GM12878 (cell line): Measurements from ENCODE around the gene PDZRN3. TPM values are rescaled to one million over a fixed set of nuclear protein-coding genes. Genes with fewer than 3 reads are reported as not detected.

Source experiments
- ATAC-seq: fragments of 200-7000 bp; cut with Tn5 transposase; 3 replicates; pipeline ENCODE4 v1.9.1; 2020; ENCODE audit warnings: mild to moderate bottlenecking, moderate library complexity
- BruUV-seq: library from RNA; stranded (reverse); fragments of 400-500 nt; replicated peaks from 2 replicates; lab custom pipeline; 2021; lab: Mats Ljungman, UMichigan
- CTCF ChIA-PET: fragments of 300-600 bp; sonication (Branson Sonifier 250); formaldehyde crosslinking; extraction: SDS; loops from one replicate; lab custom pipeline; 2021; ENCODE audit warnings: inconsistent platforms; lab: Yijun Ruan, JAX
- POLR2A ChIA-PET: fragments of 350-600 bp; formaldehyde crosslinking; extraction: SDS; loops from one replicate; lab custom pipeline; 2021; ENCODE audit warnings: inconsistent platforms; lab: Charles Lee
- RAD21 ChIA-PET: fragments of 300-600 bp; sonication (Branson Sonifier 250); formaldehyde crosslinking; loops from one replicate; lab custom pipeline; 2023; ENCODE audit warnings: antibody characterized with exemption; ENCODE audit not compliant: unreplicated experiment; lab: Charles Lee
- SMC1A ChIA-PET: fragments of 300-600 bp; sonication (Branson Sonifier 250); formaldehyde crosslinking; loops from one replicate; lab custom pipeline; 2023; ENCODE audit not compliant: unreplicated experiment, uncharacterized antibody; lab: Charles Lee
- DNase-seq: peaks from one replicate; pipeline ENCODE4 v3.0.0-alpha.2; 2011; ENCODE audit warnings: low read depth, low spot score
- FAIRE-seq: peaks from 3 replicates; lab custom pipeline; 2011; peaks lifted over from hg19 to GRCh38; lab: Jason Lieb, UNC
- H2AFZ ChIP-seq: 2 replicates; pipeline ENCODE4 v1.6.0; 2011; ENCODE audit warnings: low read depth, low read length, control low read depth; ENCODE audit not compliant: control insufficient read depth
- H3K27ac ChIP-seq: 2 replicates; pipeline ENCODE4 v1.5.1; 2011; ENCODE audit warnings: control low read depth; ENCODE audit not compliant: control insufficient read depth, insufficient read depth
- H3K27me3 ChIP-seq, 2 experiments: replicated peaks in 1 of 2; 2 replicates each; pipeline versions ENCODE4 v1.6.0 to v1.6.1; 2011; ENCODE audit warnings: low read length in 1 of 2; ENCODE audit not compliant: control insufficient read depth in 2 of 2, insufficient read depth in 2 of 2
- H3K36me3 ChIP-seq, 2 experiments: 2 replicates each; pipeline ENCODE4 v1.5.1; 2011; ENCODE audit warnings: low read length in 1 of 2; ENCODE audit not compliant: control insufficient read depth in 2 of 2, insufficient read depth in 2 of 2
- H3K4me1 ChIP-seq: 2 replicates; pipeline ENCODE4 v1.6.1; 2011; ENCODE audit warnings: mild to moderate bottlenecking, low read length, moderate library complexity, mixed read lengths; ENCODE audit not compliant: control insufficient read depth, insufficient read depth
- H3K4me2 ChIP-seq: 2 replicates; pipeline ENCODE4 v1.6.0; 2011; ENCODE audit warnings: control low read depth; ENCODE audit not compliant: control insufficient read depth, insufficient read depth
- H3K4me3 ChIP-seq: fragments of 200-600 bp; sonication (generic); 2 replicates; pipeline ENCODE4 v1.5.1; 2016
- H3K79me2 ChIP-seq: 2 replicates; pipeline ENCODE4 v1.6.0; 2011; ENCODE audit warnings: low read length; ENCODE audit not compliant: control insufficient read depth, insufficient read depth
- H3K9ac ChIP-seq: 2 replicates; pipeline ENCODE4 v1.8.0; 2011; ENCODE audit warnings: low read length, control low read depth, mixed read lengths; ENCODE audit not compliant: control insufficient read depth, insufficient read depth
- H3K9me3 ChIP-seq: replicated peaks from 3 replicates; pipeline ENCODE4 v1.5.1; 2011; ENCODE audit warnings: mild to moderate bottlenecking, low read length; ENCODE audit not compliant: control insufficient read depth, insufficient read depth
- H4K20me1 ChIP-seq: 2 replicates; pipeline ENCODE4 v1.6.0; 2011; ENCODE audit not compliant: control insufficient read depth, insufficient read depth
- BHLHE40 ChIP-seq, 2 experiments: fragments of 450-650 bp in 1 of 2; IDR thresholded peaks; 2 replicates each; pipeline ENCODE4 v1.6.1; 2011 to 2017; ENCODE audit warnings: low read depth in 2 of 2, borderline replicate concordance in 1 of 2, improper control_type of control experiment in 1 of 2, low read length in 1 of 2, mild to moderate bottlenecking in 1 of 2
- ESRRA ChIP-seq: IDR thresholded peaks from 2 replicates; pipeline ENCODE4 v1.6.1; 2012; ENCODE audit warnings: mild to moderate bottlenecking, low read length, improper control_type of control experiment
- IRF5 ChIP-seq: fragments of 450-650 bp; IDR thresholded peaks from 2 replicates; pipeline ENCODE4 v1.6.1; 2017; ENCODE audit warnings: borderline replicate concordance
- PAX8 ChIP-seq: fragments of 450-650 bp; IDR thresholded peaks from 2 replicates; pipeline ENCODE4 v1.6.1; 2017; ENCODE audit warnings: mild to moderate bottlenecking, moderate library complexity
- SMARCA5 ChIP-seq: fragments of 450-650 bp; IDR thresholded peaks from 2 replicates; pipeline ENCODE4 v1.6.1; 2017; ENCODE audit warnings: mild to moderate bottlenecking
- ZNF592 ChIP-seq: fragments of 450-650 bp; IDR thresholded peaks from 2 replicates; pipeline ENCODE4 v1.6.1; 2017; ENCODE audit warnings: mild to moderate bottlenecking, moderate library complexity
- WGBS: methylation state at CpG from one replicate; pipeline ENCODE4 v1.1.6; 2016; ENCODE audit warnings: low lambda C conversion rate; ENCODE audit not compliant: insufficient replicate concordance, insufficient coverage; ENCODE audit errors: missing lambda C conversion rate; 5-methylcytosine and 5-hydroxymethylcytosine counted together
- in situ Hi-C: fragments of 300-500 bp; cut with MboI; formaldehyde crosslinking; loops from 9 replicates; pipeline ENCODE4 v1.14.3; 2018; ENCODE audit warnings: mixed read lengths
- intact Hi-C: fragments of 100-400 bp; cut with micrococcal nuclease; formaldehyde crosslinking; loops from one replicate; pipeline ENCODE4 v1.14.2; 2022; ENCODE audit not compliant: unreplicated experiment
- polyA plus RNA-seq, 11 experiments: library from polyadenylated mRNA; depleted of rRNA in 4 of 11; unstranded in 6 of 11; stranded (reverse) in 5 of 11; fragments of >200 nt; fragmentation: Nextera tagmentation in 4 of 11; fragmentation: Illumina TruSeq in 1 of 11; extraction: Ambion mirVana in 4 of 11; extraction: Trizol in 1 of 11; gene quantifications; 1 replicate in 1 of 11; 2 replicates in 10 of 11; pipeline versions ENCODE4 v1.2.1 to v1.2.3, GENCODE V29; 2011 to 2016; ENCODE audit warnings: inconsistent platforms in 2 of 11, missing spikeins in 2 of 11, low read depth in 1 of 11
- total RNA-seq, 4 experiments: library from RNA; depleted of rRNA in 3 of 4; stranded (reverse); fragments of >200 nt in 3 of 4; fragmentation: Illumina TruSeq in 1 of 4; extraction: Trizol in 1 of 4; gene quantifications; 2 replicates each; pipeline versions ENCODE4 v1.2.1 to v1.2.3, GENCODE V29; 2013 to 2021

PDZRN3 gene
- total and polyA plus RNA-seq, 10 of the 15 experiments (the other 5 are each of a cell fraction or from before 2014, with no cell fraction given): 0.07 to 0.37 (median 0.12) TPM; not detected in 6

GRCh38 chr3:73655197-73655596 lies 30.5 kb upstream of the PDZRN3 start (continued):
- TF ChIP-seq ESRRA: no peak
- TF ChIP-seq SMARCA5: no peak
- TF ChIP-seq IRF5: no peak

GRCh38 chr3:73653877-73654276 lies 29.1 kb upstream of the PDZRN3 start:
- POLR2A ChIA-PET: no interaction called here
- Histone ChIP-seq H3K9ac (no peak overlapping the region), H4K20me1 (no peaks in the 10 kb centered on the region; the same call in 1 of the 2 replicates), H3K79me2 (no peaks in the 10 kb centered on the region), H2AFZ (no peak overlapping the region), H3K4me1 (no peaks in the 10 kb centered on the region), H3K4me3 (no peak overlapping the region), H3K36me3 (no peaks in the 10 kb centered on the region), H3K27ac (no peak overlapping the region), H3K4me2 (no peak overlapping the region), H3K27me3 (no peaks in the 10 kb centered on the region), H3K9me3 (no peaks in the 10 kb centered on the region)
- SMC1A ChIA-PET: no interaction called here
- FAIRE-seq (no peak), ATAC-seq (no peak), DNase-seq (no peak)
- BruUV-seq: no TSS peak
- TF ChIP-seq ZNF592 (no peak), PAX8 (no peak), BHLHE40 (IDR thresholded peaks at IDR 0.05; ENCODE audit: borderline replicate concordance in 1 of 2, low read depth in 2 of 2, low read length in 1 of 2) (no peak)
- WGBS: 32% methylated on average over 1 of the region's 1 CpG
- intact Hi-C loops (no loop called here), in situ Hi-C loops (no loop called here)
- RAD21 ChIA-PET: no interaction called here
- CTCF ChIA-PET: no interaction called here
